ENCODE measurements around the gene NUDCD2.

Gene NUDCD2, protein sequence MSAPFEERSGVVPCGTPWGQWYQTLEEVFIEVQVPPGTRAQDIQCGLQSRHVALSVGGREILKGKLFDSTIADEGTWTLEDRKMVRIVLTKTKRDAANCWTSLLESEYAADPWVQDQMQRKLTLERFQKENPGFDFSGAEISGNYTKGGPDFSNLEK

DNA sequence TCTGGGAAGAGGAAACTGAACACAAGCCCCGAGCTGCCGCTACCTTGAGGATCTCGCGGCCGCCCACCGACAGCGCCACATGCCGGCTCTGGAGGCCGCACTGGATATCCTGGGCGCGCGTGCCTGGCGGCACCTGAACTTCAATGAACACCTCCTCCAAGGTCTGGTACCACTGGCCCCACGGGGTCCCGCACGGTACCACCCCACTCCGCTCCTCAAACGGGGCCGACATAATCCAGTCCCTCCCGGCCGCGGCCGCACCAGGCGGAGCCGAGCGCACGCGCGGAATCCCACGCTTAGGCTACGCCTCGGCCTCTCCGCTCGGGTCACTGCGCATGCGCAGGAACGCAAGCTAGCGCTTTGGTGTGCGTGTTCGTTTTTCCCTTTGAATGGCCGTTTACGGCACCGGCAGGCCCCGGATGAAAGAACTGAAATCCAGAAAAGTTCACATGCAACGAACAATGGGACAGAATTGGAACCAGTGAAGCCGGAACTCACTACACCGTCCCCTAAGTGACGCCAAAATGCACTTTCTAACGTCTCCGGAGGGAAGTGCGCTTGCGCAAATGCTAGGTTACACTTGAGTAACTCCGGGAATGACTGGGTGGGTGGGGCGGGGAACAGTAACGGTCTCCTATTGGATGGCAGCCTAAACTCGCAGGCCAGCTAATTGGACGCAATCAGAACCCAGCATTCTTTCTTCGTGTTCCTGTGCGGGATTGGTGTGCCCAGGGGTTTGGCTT is at the start of gene NUDCD2:
TSS of gene NUDCD2 (minus strand) at position 284 of the 743 bp plus-strand sequence. CDS start at position 232, 52 bp downstream.
- peak; percentile 86 to 96 (median 90) for DNase-seq (ENCODE audit: low read depth in 4 of 4, low spot score in 1 of 4)

DNA sequence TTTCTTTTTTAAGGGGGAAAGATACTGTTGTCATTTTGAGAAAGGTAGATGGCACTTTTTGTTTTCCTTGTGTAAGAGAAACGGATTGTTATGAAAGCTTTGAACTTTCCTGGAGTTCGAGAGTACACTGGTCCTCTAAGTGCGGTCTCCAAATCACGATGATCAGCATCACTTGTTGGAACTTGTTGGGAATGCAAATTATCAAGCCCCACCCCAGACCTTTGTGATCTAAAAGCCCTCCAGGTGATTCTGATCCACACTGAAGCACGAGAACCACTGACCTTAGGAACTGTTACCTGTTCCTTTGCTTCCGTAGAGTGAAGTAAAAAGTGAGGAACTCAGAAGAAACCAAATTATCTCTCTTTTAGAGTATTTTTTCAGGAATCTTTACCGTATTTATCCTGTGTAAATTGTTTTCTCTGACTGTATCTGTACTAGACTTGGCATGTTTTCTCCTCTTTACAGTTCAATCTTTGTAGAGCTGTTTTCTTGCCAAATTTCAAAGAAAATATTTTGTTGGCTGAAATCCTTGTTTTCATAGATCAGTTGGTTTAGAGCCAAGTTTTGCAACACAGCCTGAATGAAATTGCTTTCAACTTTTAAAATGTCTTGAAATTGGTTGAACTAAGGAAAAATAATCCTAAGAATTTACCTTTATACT is 49.5 kb upstream of the NUDCD2 start:
- no peak for DNase-seq (ENCODE audit: low read depth in 4 of 4, low spot score in 1 of 4)

DNA sequence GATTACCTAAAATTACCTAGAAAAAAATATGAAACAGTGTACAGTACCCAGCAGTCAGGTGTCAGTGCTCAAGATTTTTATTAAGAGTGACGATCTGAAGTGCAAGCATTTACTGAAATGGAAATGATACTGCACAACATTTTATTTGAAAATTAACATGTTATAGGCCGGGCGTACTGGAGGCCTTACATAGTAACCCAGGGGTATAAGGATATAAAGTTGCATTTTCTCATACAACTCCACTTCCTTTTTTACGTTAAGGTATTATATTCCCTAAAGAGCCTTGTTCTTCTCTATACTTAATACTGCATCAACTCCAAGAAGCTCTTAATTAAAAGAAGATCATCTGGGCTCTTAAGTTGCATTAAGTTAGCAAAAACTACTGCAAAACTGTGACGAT is 48.9 kb upstream of the NUDCD2 start:
- no peak for DNase-seq (ENCODE audit: low read depth in 4 of 4, low spot score in 1 of 4)

DNA sequence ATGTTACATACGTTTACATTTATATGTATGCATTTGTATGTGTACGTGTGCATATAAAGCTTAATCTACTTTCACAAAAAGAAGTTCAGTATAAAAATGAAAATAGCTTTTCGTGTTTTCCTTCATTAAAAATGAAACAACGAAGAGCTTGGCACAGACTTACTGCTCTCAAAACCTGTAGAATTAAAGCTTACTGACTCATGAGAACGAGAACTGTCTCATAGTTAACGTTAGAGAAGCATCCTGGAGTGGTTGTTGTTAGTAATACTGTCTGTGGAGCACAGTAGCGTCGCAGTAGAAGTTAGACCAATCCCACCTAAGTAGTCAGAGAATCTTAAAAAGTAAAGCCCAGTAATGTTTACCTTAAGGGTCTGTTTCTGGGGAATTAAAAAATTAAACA is 46.8 kb upstream of the NUDCD2 start:
- no peak for DNase-seq (ENCODE audit: low read depth in 4 of 4, low spot score in 1 of 4)

DNA sequence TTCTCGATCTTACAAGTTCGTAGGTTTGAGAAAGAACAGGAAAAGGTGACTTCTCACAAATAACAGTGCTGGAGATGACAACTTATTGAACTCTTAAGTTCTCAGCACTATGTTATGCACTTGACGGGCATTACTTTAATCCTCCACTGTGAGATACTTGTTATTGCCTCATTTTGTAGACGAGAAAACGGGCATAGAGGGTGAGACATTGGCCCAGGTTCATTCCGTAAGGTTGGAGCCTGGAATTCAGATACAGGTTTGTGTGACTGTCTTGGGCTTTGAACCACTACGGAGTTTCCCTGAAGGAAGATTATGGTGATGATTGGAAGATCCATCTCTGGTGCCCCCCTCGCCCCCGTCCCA is 46.2 kb upstream of the NUDCD2 start:
- DNase-seq (ENCODE audit: low read depth in 4 of 4, low spot score in 1 of 4) = no peak

DNA sequence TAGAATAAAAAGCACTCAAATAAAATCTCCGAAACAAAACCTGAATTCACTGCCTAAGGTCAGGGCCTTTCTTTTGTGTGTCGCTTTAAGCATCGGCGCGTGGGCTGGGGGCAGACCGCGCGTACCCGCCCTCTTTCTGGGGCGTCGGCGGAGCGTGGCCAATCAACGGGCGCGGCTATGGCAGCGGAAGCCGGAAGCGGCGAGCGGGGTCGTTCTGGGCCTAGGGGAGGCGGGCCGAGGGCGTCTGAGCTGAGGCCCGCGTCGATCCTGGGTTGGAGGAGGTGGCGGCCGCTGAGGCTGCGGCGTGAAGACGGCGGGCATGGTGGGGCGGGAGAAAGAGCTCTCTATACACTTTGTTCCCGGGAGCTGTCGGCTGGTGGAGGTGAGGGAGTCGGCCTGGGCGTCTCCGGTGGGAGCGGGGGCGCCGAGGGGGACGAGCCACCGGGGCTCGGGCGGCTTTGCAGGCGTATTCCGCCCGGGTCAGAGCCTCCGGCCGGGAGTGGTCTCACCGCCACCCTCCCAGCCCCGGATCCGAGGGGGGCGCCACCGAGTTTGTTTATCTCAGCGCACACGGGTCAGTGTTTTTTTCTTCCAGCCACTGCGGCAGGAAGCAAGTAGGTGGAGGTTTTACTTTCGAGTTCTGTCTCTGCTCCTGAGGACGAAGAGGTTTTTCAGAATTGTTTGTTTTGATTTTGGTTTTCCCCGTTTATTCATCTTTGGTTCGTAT is 45.6 kb upstream of the NUDCD2 start, which contains the start of gene MAT2B:
TSS of gene MAT2B (plus strand) at position 252 of the 727 bp plus-strand sequence. CDS start at position 320, 68 bp downstream.
- peak; percentile 83 to 90 (median 88) for DNase-seq (ENCODE audit: low read depth in 4 of 4, low spot score in 1 of 4)

DNA sequence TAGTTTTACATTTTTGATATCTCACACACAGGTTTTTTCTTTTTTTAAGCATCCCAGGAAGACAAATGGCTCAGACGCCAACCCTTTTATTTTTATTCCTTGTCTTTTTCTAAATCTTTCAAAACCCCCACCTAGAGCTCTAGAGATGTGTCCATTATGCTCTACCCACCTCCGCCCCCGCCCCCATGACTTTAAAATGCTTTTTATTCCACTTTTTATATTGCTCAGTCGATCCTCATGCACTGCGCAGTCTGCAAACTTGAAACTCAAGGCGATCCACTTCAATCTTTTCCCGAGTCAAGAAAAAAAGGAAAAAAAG is 45.1 kb upstream of the NUDCD2 start:
- DNase-seq (ENCODE audit: low read depth in 4 of 4, low spot score in 1 of 4) = no peak

DNA sequence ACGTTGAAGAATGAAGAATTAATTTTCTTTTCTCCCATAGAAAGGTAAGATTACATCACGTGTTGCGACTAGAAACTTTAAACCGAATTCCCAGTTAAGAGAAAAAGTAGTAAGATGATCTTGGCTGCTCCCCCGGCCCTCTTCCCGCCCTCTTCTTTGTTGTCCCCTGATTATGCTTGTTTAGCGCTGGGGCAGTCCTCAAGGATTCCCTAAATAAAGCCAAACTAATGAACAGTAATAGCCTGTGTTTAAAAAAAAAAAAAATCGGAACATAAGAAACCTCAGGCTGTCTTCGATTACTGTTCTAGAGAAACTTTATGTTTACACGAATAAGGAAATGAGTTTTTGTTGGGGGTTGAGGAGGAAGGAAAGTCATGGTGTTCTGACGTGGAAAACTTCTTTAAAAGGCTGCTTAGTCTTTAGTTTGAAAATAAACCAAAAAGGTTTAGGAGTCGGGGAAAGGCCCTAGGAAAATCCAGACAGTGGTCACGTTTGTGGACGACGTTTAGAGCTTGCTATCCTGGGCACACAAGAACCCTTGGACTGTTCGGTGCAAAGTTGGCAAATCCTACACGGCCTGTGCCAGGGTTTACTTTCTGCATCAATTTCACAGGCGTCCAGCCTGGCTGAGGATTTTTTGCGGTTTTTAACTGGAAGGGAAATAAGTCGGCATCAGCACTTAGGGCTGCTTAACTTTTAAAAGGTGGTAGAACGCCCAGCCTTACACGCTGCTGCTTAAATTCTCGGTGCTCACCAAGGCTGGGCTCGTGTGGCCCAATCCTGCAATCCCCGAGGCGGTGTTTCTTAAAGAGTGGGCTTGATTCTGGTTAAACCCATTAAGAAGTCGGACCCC is 44.4 kb upstream of the NUDCD2 start:
- DNase-seq (ENCODE audit: low read depth in 4 of 4, low spot score in 1 of 4) = no peak

DNA sequence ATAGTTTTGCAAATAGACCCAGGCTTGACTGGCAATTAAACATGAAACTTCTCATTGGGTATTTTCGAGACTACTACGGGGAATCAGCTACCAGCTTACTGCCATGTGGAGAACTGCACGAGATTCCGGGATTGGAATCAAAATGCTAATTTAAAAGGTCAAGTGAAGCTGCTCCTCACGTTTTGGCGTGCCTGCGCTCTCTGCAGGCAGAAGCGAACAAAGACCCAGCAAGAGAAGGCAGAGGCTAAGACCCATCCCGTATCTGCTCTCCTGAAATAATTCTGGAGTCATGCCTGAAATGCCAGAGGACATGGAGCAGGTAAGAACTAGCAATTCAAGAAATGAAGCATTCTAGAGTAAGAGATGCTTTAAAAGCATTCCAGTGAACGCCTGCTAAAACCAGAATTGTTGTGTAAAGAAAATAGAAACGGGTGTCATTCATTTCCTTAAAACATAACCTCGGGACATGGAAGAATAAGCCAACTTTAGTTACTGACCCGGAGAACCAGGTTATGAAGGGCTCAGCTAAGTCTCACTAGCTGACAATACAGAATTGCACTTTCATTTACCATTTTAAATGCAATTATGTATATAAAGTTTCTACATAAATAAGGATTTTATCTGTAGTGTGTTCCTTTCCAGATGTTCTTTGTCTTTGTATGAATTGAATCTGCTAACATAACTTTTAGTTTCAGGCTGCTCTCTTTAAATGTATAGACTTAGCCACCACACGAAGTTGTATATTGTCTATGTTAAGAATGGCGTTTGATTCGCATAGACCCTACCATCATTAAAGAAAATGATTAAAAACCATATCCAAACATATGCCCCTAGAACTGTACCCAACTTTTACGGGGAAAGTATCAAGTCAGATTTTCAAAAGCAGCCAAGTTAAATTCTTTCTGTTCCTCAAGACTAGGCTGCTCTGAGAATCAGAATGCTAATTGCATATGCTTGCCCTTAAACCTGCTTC is 43.5 kb upstream of the NUDCD2 start:
- no peak for DNase-seq (ENCODE audit: low read depth in 4 of 4, low spot score in 1 of 4)

DNA sequence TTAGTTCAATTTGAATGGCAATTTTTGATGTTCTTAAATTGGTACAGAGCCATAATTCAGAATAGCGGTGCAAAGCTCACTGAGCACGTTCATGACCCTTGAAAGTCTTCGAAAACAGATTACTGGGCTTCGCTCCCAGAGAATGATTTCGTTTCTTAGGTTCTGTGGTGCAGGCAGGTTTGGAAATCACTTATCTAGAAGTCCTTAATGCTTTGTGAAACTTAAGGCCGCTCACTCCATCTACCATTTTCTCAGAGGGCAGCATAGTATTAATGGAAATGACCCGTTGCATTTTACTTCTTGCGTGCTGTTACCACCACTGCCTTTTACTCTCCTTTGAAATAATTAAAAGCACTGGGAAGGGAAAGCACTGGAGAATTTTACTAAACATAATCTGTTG is 42.6 kb upstream of the NUDCD2 start:
- no peak for DNase-seq (ENCODE audit: low read depth in 4 of 4, low spot score in 1 of 4)

DNA sequence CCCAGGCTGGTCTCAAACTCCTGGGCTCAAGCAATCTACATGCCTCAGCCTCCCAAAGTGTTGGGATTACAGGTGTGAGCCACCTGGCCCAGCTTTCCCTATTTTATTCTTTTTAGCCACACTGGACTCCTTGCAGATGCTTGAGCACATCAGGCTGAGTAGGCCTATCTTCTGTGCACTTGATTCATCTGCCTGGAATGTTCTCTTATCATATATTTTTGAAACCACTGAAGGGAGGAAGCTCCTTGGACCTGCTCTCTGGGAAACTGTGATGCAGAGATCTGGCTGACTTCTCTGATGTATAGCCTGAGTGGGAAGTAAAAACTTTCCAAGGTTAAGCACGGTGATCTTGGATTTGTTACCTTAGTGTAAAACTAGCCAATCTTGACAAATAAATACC is 39.0 kb upstream of the NUDCD2 start:
- DNase-seq (ENCODE audit: low read depth in 4 of 4, low spot score in 1 of 4) = no peak

DNA sequence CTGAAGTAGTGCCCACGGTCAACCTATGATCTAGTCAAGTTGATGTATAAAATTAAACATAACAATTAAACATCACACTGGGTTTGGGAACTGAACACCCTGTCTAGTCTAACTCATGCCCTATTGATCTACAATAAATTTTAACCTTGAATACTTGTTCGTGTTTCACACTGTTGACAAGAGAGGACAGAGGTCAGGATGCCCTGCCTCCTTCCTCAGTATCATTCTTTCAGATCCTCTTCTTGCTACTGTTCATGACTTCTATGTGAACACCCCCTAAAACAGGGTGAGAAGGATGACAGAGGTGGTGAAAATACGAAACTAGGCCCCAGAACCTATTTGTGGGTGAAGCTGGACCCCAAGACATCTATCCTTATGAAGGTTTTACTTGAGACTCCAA is 37.4 kb upstream of the NUDCD2 start:
- no peak for DNase-seq (ENCODE audit: low read depth in 4 of 4, low spot score in 1 of 4)

DNA sequence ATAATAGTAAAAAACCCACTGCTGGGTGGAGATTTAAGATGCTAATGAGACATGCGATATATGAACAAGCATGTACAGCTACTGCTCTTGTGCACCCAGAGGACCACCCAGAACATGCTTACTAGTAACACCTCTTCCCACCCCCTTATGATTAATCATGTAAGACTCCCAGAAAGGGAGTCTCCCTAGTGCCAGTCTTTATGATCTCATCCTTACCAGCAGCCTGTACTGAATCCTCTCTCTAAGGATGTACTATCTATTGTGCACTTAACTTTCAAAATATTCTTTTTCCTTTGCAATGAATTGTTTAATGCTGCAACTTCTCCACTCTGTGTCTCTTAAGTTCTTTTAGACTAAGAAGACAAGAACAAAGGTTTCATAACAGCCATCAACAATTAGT is 36.4 kb upstream of the NUDCD2 start:
- no peak for DNase-seq (ENCODE audit: low read depth in 4 of 4, low spot score in 1 of 4)

DNA sequence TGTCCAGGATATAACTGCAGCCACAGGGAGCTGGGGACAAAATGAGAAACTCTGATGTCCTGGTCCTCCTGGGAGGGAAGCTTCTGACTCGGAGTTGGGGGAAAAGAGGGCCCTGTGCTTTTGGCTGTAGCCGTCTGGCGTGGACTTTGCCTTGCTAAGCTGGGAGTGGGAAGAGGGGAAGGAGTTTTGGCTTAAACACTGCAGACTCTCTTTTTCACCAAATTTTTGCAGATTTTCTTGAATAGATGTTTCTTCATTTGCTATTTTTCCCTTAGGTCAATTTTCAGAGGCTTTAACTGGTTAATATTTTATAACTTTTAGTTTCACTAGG is 29.8 kb upstream of the NUDCD2 start:
- DNase-seq (ENCODE audit: low read depth in 4 of 4, low spot score in 1 of 4) = no peak

DNA sequence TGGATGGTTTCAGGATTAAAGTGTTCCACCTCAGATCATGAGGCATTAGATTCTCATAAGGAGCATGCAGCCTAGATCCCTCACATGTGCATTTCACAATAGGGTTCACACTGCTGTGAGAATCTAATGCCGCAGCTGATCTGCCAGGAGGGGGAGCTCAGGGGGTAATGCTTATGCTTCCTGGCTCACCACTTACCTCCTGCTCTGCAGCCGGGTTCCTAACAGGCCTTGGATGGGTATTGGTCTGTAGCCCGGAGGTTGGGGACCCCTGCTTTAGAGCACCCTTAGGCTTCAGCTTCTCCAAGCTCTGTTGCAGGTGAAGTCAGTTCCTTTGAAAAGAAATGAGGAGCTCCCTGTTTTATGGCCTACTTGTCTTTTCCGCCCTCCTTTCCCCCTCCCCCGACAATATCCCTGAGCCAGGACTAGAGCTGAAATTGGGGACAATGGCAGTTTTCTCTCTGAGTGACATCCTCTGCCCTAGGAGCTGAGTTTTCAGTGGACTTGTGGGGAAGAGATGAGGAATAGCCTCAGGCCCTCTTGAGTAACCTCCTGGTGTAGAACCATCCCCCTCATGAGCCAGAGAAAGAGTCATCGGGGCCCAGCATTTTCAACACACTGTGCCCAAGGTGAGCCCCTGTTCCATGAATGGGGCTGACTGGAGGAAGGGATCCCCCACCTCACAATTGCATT is 29.3 kb upstream of the NUDCD2 start:
- no peak for DNase-seq (ENCODE audit: low read depth in 4 of 4, low spot score in 1 of 4)

DNA sequence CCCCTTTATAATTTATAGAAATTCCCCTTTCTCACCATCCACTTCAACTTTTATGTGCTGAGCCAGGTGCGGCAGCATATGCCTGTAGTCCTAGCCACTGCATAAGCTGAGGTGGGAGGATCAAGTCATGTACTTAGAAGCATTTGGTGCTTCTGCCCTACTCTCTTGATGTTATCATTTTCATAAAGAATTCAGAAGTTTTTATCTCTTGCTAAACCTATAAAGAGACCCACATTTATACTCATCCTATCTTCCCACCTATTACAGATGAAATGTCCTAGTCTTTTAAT is 19.0 kb upstream of the NUDCD2 start:
- DNase-seq (ENCODE audit: low read depth in 4 of 4, low spot score in 1 of 4) = no peak

DNA sequence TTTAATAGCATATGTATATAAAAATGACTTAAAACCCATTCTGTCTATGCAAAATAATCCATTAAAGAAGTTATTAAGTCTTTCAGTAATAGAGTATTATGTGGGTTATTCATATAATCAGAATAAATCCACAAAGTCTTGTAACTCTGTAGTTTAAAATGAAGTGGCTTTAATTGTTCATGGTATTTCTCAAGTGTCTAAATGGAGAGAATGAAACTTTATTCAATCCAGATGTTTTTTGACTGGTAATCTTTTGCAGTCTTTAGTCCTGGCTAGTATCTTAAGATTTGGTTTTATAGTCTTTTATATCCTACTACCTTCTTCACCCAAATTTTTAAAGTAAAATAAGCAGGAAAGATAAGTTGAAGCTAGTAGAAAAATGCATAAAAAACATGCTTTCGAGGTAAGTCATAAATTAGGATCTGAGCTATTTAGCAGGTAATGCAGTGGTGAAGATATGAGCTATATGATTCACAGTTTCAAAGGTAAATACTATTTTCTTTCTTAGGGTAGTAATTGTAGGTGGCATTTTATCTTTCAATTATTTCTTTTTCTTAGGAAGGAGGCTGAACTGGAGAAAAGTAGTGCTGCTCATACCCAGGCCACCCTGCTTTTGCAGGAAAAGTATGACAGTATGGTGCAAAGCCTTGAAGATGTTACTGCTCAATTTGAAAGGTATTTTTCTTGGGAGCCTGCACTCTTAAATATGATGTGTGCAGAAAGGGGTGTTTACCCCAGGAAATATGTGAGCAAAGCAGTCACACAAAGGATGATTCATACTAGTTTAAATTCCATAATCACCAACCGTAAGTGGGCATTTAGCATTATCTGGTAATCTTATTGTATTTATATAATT is 18.5 kb upstream of the NUDCD2 start:
- DNase-seq (ENCODE audit: low read depth in 4 of 4, low spot score in 1 of 4) = no peak

DNA sequence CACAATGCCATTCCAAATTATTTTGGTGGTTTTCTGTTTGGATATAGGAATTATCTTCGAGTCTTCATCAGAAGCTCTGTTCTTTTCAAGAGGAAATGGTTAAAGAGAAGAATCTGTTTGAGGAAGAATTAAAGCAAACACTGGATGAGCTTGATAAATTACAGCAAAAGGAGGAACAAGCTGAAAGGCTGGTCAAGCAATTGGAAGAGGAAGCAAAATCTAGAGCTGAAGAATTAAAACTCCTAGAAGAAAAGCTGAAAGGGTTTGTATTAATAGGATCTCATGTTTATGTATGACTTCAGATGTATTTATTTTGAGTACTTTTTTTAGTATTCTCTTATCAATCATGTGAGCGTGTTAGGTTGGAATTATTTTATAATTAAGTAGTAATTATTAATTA is 15.5 kb upstream of the NUDCD2 start:
- DNase-seq (ENCODE audit: low read depth in 4 of 4, low spot score in 1 of 4) = no peak
